Measurements from ENCODE around the gene PLXDC2. TPM values are rescaled to one million over a fixed set of nuclear protein-coding genes. Genes with fewer than 3 reads are reported as not detected.

PLXDC2 gene
- polyA plus RNA-seq, 1 of the 3 experiments (the other 2 are of a cell fraction): 2.5 TPM

DNA sequence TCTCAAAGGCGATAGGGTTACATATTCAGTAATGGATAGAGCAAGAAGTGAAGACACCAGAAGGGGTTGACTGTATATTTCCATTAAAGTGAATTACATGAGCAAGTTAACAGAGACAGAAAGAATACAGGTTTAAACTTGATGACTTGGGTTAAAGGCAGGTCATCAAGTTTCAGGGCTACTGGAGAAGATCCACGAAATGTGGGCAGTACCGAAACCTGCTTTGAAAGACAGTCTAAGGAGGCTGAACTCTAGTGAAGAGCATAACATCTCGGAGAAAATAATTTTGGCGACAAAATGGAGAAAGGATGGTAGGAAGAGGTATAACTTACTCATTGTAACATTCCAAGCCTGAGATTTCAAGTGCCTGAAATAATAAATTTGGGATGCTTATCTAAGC, 26.6 kb upstream of the PLXDC2 start (continued):
- TF ChIP-seq, protein P1, sequence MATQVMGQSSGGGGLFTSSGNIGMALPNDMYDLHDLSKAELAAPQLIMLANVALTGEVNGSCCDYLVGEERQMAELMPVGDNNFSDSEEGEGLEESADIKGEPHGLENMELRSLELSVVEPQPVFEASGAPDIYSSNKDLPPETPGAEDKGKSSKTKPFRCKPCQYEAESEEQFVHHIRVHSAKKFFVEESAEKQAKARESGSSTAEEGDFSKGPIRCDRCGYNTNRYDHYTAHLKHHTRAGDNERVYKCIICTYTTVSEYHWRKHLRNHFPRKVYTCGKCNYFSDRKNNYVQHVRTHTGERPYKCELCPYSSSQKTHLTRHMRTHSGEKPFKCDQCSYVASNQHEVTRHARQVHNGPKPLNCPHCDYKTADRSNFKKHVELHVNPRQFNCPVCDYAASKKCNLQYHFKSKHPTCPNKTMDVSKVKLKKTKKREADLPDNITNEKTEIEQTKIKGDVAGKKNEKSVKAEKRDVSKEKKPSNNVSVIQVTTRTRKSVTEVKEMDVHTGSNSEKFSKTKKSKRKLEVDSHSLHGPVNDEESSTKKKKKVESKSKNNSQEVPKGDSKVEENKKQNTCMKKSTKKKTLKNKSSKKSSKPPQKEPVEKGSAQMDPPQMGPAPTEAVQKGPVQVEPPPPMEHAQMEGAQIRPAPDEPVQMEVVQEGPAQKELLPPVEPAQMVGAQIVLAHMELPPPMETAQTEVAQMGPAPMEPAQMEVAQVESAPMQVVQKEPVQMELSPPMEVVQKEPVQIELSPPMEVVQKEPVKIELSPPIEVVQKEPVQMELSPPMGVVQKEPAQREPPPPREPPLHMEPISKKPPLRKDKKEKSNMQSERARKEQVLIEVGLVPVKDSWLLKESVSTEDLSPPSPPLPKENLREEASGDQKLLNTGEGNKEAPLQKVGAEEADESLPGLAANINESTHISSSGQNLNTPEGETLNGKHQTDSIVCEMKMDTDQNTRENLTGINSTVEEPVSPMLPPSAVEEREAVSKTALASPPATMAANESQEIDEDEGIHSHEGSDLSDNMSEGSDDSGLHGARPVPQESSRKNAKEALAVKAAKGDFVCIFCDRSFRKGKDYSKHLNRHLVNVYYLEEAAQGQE (IDR thresholded peaks at IDR 0.05; ENCODE audit: low read depth, low read length): no peak

- no peaks in the 10 kb centered on the region for H3K36me3 ChIP-seq (replicated peaks in 1 of 2; ENCODE audit: control insufficient read depth in 1 of 2, insufficient read depth in 2 of 2, low read length in 1 of 2)
- H3F3A ChIP-seq (replicated peaks; ENCODE audit: insufficient read depth): no peaks in the 10 kb centered on the region
- no peak for DNase-seq
- H3K79me2 ChIP-seq (ENCODE audit: insufficient read depth): no peaks in the 10 kb centered on the region
- H3K4me2 ChIP-seq: no peak overlapping the region
- no peaks in the 10 kb centered on the region for H3K9me2 ChIP-seq
- no peak overlapping the region for H3K9ac ChIP-seq
- POLR2A ChIA-PET: no interaction called here
- no peak overlapping the region for H3K27ac ChIP-seq (ENCODE audit: low read depth in 2 of 2, low read length in 1 of 2)
- H3K4me3 ChIP-seq (ENCODE audit: low read depth in 2 of 2, low read length in 1 of 2): no peak overlapping the region
- H3K4me1 ChIP-seq (ENCODE audit: control insufficient read depth in 1 of 2, insufficient read depth in 2 of 2, low read depth in 1 of 2, low read length in 1 of 2): no peaks in the 10 kb centered on the region
- WGBS (ENCODE audit: low lambda C conversion rate): 48% methylated on average over 2 of the region's 2 CpGs
- H3K9me3 ChIP-seq: no peaks in the 10 kb centered on the region
- no peaks in the 10 kb centered on the region for H3K27me3 ChIP-seq (ENCODE audit: insufficient read depth)
- H2AFZ ChIP-seq (ENCODE audit: low read depth): no peak overlapping the region
- no peaks in the 10 kb centered on the region for H4K20me1 ChIP-seq (ENCODE audit: insufficient read depth)
- CTCF ChIA-PET: interaction anchor here (0.6 kb wide), 1 partner anchor 406 kb away, joined by 3 read pairs; no protein-coding TSS in a partner anchor
- TF ChIP-seq YY1 (IDR thresholded peaks at IDR 0.05; ENCODE audit: low read depth): no peak
- TF ChIP-seq EZH2phosphoT487 (IDR thresholded peaks at IDR 0.05; ENCODE audit: borderline replicate concordance, low read depth): no peak
- no peak for TF ChIP-seq IRF3 (IDR thresholded peaks at IDR 0.05; ENCODE audit: low read depth, low read length)
- no peak for TF ChIP-seq RAD21 (IDR thresholded peaks at IDR 0.05; ENCODE audit: low read length)
- no peak for TF ChIP-seq NRF1 (IDR thresholded peaks at IDR 0.05; ENCODE audit: low read depth, low read length)
- TF ChIP-seq, protein P2, sequence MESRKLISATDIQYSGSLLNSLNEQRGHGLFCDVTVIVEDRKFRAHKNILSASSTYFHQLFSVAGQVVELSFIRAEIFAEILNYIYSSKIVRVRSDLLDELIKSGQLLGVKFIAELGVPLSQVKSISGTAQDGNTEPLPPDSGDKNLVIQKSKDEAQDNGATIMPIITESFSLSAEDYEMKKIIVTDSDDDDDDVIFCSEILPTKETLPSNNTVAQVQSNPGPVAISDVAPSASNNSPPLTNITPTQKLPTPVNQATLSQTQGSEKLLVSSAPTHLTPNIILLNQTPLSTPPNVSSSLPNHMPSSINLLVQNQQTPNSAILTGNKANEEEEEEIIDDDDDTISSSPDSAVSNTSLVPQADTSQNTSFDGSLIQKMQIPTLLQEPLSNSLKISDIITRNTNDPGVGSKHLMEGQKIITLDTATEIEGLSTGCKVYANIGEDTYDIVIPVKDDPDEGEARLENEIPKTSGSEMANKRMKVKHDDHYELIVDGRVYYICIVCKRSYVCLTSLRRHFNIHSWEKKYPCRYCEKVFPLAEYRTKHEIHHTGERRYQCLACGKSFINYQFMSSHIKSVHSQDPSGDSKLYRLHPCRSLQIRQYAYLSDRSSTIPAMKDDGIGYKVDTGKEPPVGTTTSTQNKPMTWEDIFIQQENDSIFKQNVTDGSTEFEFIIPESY (IDR thresholded peaks at IDR 0.05; ENCODE audit: borderline replicate concordance, low read depth): no peak
- no peak for TF ChIP-seq RFX5 (IDR thresholded peaks at IDR 0.05; ENCODE audit: low read length)
- TF ChIP-seq POLR2AphosphoS5 (IDR thresholded peaks at IDR 0.05; ENCODE audit: low read depth, low read length): no peak
- TF ChIP-seq ELF1 (IDR thresholded peaks at IDR 0.05): no peak
- TF ChIP-seq MAX (IDR thresholded peaks at IDR 0.05; ENCODE audit: low read depth): no peak
- no peak for TF ChIP-seq USF2 (IDR thresholded peaks at IDR 0.05; ENCODE audit: borderline replicate concordance, low read depth, low read length)
Measured at GRCh38 chr10:19791032-19791431, 25.2 kb upstream of the PLXDC2 start.

Measured in SK-N-SH (cell line).